HepG2 (cell line): Measurements from ENCODE around the gene SEC62.

Experiments used
- BRD4 ChIP-seq: sonication (generic); formaldehyde crosslinking; IDR thresholded peaks from 2 replicates; pipeline ENCODE4 v1.4.0; 2020; ENCODE audit warnings: missing genetic modification reagents
- EP300 ChIP-seq, 3 experiments: sonication (generic) in 1 of 3; formaldehyde crosslinking in 1 of 3; IDR thresholded peaks; 2 replicates each; pipeline versions ENCODE4 v1.5.1 to v1.6.1; 2011 to 2020; ENCODE audit warnings: low read depth in 2 of 3, low read length in 2 of 3, borderline replicate concordance in 1 of 3, improper control_type of control experiment in 1 of 3, mild to moderate bottlenecking in 1 of 3, missing genetic modification reagents in 1 of 3, moderate library complexity in 1 of 3
- MXI1 ChIP-seq: IDR thresholded peaks from 3 replicates; pipeline ENCODE4 v1.6.1; 2012; ENCODE audit warnings: low read depth, low read length, inconsistent platforms, borderline replicate concordance
- NFIC ChIP-seq: IDR thresholded peaks from 2 replicates; pipeline ENCODE4 v1.6.1; 2012; ENCODE audit warnings: mild to moderate bottlenecking, low read length, inconsistent platforms
- NR2C2 ChIP-seq: sonication (generic); formaldehyde crosslinking; IDR thresholded peaks from 2 replicates; pipeline ENCODE4 v1.4.0; 2020; ENCODE audit warnings: missing genetic modification reagents, mild to moderate bottlenecking, moderate library complexity, borderline replicate concordance
- POLR2AphosphoS5 ChIP-seq: IDR thresholded peaks from 2 replicates; pipeline ENCODE4 v1.6.1; 2012; ENCODE audit warnings: low read depth, low read length
- SSRP1 ChIP-seq: IDR thresholded peaks from 2 replicates; pipeline ENCODE4 v1.6.1; 2016; ENCODE audit warnings: control low read depth
- TCF7 ChIP-seq: sonication (generic); IDR thresholded peaks from 2 replicates; pipeline ENCODE4 v1.6.1; 2016; ENCODE audit warnings: antibody characterized with exemption, low read depth
- ZNF724P ChIP-seq: sonication (generic); formaldehyde crosslinking; IDR thresholded peaks from 2 replicates; pipeline ENCODE4 v1.8.0; 2022; ENCODE audit warnings: missing genetic modification reagents, borderline replicate concordance

GRCh38 chr3:170046269-170047132 is 79.9 kb downstream of the SEC62 start:
- no peak for TF ChIP-seq MXI1
- no peak for TF ChIP-seq BRD4
- no peak for TF ChIP-seq NFIC
- no peak for TF ChIP-seq POLR2AphosphoS5
- no peak for TF ChIP-seq NR2C2
- TF ChIP-seq ZNF724P (CRISPR knock-in tag), result no peak
- no peak for TF ChIP-seq SSRP1
- no peak for TF ChIP-seq EP300 (IDR thresholded peaks at IDR 0.05; ENCODE audit: low read depth in 2 of 2, low read length in 2 of 2)
- TF ChIP-seq EP300 (CRISPR knock-in tag; IDR thresholded peaks at IDR 0.05; ENCODE audit: borderline replicate concordance), result no peak
- no peak for TF ChIP-seq TCF7
